CD14-positive monocyte (primary cell): Measurements from ENCODE around the gene CNTN2. TPM values are rescaled to one million over a fixed set of nuclear protein-coding genes. Genes with fewer than 3 reads are reported as not detected.

Experiments used
- DNase-seq, 3 donors: peaks; one replicate each; pipeline ENCODE4 v3.0.0-alpha.2; 2011 to 2022
- H2AFZ ChIP-seq: 2 replicates; pipeline ENCODE4 v1.6.0; 2012; ENCODE audit warnings: mild to moderate bottlenecking, low read depth, low read length, inconsistent platforms; ENCODE audit not compliant: insufficient read depth, poor library complexity, severe bottlenecking
- H3K27ac ChIP-seq, 2 donors: 1 replicate in 1 of 2; 2 replicates in 1 of 2; pipeline ENCODE4 v1.5.1; 2012 to 2013; ENCODE audit warnings: low read length in 2 of 2, control low read depth in 1 of 2, inconsistent platforms in 1 of 2, low read depth in 1 of 2, mild to moderate bottlenecking in 1 of 2
- H3K27me3 ChIP-seq, 2 donors: one replicate each; pipeline versions ENCODE4 v1.6.0 to v1.6.1; 2011 to 2013; ENCODE audit warnings: low read length in 2 of 2; ENCODE audit not compliant: control insufficient read depth in 2 of 2, insufficient read depth in 2 of 2
- H3K36me3 ChIP-seq, 2 donors: replicated peaks in 1 of 2; 1 replicate in 1 of 2; 2 replicates in 1 of 2; pipeline versions ENCODE4 v1.5.1 to v1.6.1; 2012 to 2013; ENCODE audit warnings: low read length in 2 of 2, control low read depth in 1 of 2, inconsistent platforms in 1 of 2, mild to moderate bottlenecking in 1 of 2; ENCODE audit not compliant: insufficient read depth in 2 of 2, control insufficient read depth in 1 of 2
- H3K4me1 ChIP-seq, 2 donors: 1 replicate in 1 of 2; 2 replicates in 1 of 2; pipeline versions ENCODE4 v1.5.1 to v1.6.1; 2012 to 2013; ENCODE audit warnings: low read length in 2 of 2, control low read depth in 1 of 2, inconsistent platforms in 1 of 2, mild to moderate bottlenecking in 1 of 2, moderate library complexity in 1 of 2; ENCODE audit not compliant: insufficient read depth in 2 of 2, control insufficient read depth in 1 of 2
- H3K4me2 ChIP-seq: replicated peaks from 2 replicates; pipeline ENCODE3; 2012; ENCODE audit warnings: low read length, moderate library complexity, mild to moderate bottlenecking; ENCODE audit not compliant: poor library complexity, severe bottlenecking; ENCODE audit errors: extremely low read depth
- H3K4me3 ChIP-seq, 3 experiments: fragments of 200-600 bp in 1 of 3; sonication (generic) in 1 of 3; replicated peaks in 1 of 3; 1 replicate in 2 of 3; 2 replicates in 1 of 3; pipeline ENCODE4 v1.5.1; 2011 to 2013; ENCODE audit warnings: low read length in 3 of 3, mild to moderate bottlenecking in 3 of 3, control low read depth in 2 of 3, low read depth in 2 of 3, inconsistent platforms in 1 of 3, moderate library complexity in 1 of 3
- H3K79me2 ChIP-seq: 2 replicates; pipeline ENCODE4 v1.6.0; 2012; ENCODE audit warnings: mild to moderate bottlenecking, control low read depth, inconsistent platforms, low read length, moderate library complexity; ENCODE audit not compliant: insufficient read depth
- H3K9ac ChIP-seq: 2 replicates; pipeline ENCODE4 v1.6.0; 2017; ENCODE audit warnings: low read length, mild to moderate bottlenecking; ENCODE audit not compliant: insufficient read depth, poor library complexity, severe bottlenecking
- H3K9me3 ChIP-seq, 2 donors: replicated peaks in 1 of 2; 1 replicate in 1 of 2; 2 replicates in 1 of 2; pipeline versions ENCODE4 v1.5.1 to v1.6.1; 2012 to 2013; ENCODE audit warnings: low read length in 2 of 2, control low read depth in 1 of 2; ENCODE audit not compliant: control insufficient read depth in 1 of 2, insufficient read depth in 1 of 2
- H4K20me1 ChIP-seq: 2 replicates; pipeline ENCODE4 v1.6.0; 2012; ENCODE audit warnings: mild to moderate bottlenecking, low read length, control low read depth, moderate library complexity; ENCODE audit not compliant: insufficient read depth
- H3K27ac Mint-ChIP-seq, 7 donors: one replicate each; pipeline ENCODE4 v1.8.0; 2020; ENCODE audit warnings: mild to moderate bottlenecking in 7 of 7, mixed read lengths in 7 of 7, moderate library complexity in 6 of 7, inconsistent platforms in 2 of 7
- H3K27me3 Mint-ChIP-seq, 3 donors: one replicate each; pipeline ENCODE4 v1.8.0; 2021 to 2022; ENCODE audit warnings: low read depth in 3 of 3, mild to moderate bottlenecking in 3 of 3, mixed read lengths in 3 of 3, moderate library complexity in 3 of 3, inconsistent platforms in 1 of 3
- H3K36me3 Mint-ChIP-seq, 2 donors: one replicate each; pipeline ENCODE4 v1.8.0; 2020; ENCODE audit warnings: mixed read lengths in 2 of 2, inconsistent platforms in 1 of 2, mild to moderate bottlenecking in 1 of 2
- H3K4me1 Mint-ChIP-seq: one replicate; pipeline ENCODE4 v1.8.0; 2020; ENCODE audit warnings: mild to moderate bottlenecking, mixed read lengths
- H3K4me3 Mint-ChIP-seq, 2 donors: one replicate each; pipeline ENCODE4 v1.8.0; 2020; ENCODE audit warnings: mild to moderate bottlenecking in 2 of 2, mixed read lengths in 2 of 2, moderate library complexity in 1 of 2
- H3K9me3 Mint-ChIP-seq, 7 donors: one replicate each; pipeline ENCODE4 v1.8.0; 2020 to 2022; ENCODE audit warnings: mixed read lengths in 7 of 7, mild to moderate bottlenecking in 6 of 7, moderate library complexity in 6 of 7, inconsistent platforms in 2 of 7
- WGBS: methylation state at CpG from one replicate; pipeline ENCODE4 v1.1.5; 2013; ENCODE audit warnings: missing lambda C conversion rate; ENCODE audit not compliant: insufficient coverage; 5-methylcytosine and 5-hydroxymethylcytosine counted together
- intact Hi-C, 2 donors: fragments of 100-400 bp; cut with micrococcal nuclease; formaldehyde crosslinking; loops; one replicate each; pipeline versions ENCODE4 v1.15.0 to v1.15.1; 2023
- polyA plus RNA-seq, 3 donors: library from polyadenylated mRNA; depleted of rRNA in 1 of 3; unstranded in 2 of 3; stranded (reverse) in 1 of 3; fragments of 300-500 nt in 2 of 3; fragments of >200 nt in 1 of 3; fragmentation: Illumina TruSeq in 2 of 3; gene quantifications; 1 replicate in 2 of 3; 2 replicates in 1 of 3; pipeline ENCODE4 v1.2.3, GENCODE V29; 2012 to 2021
- TF ChIP-seq, protein P1 (sequence below): fragments of 200-600 bp; IDR thresholded peaks from one replicate; pipeline ENCODE4 v1.8.0; 2022; ENCODE audit warnings: antibody characterized with exemption, mild to moderate bottlenecking

Gene CNTN2
- polyA plus RNA-seq, 3 donors = not detected

GRCh38 chr1:205025239-205025638 is 17.8 kb upstream of the CNTN2 start:
- H3K9me3 ChIP-seq = no peaks in the 10 kb centered on the region
- H3K27ac Mint-ChIP-seq = no peak overlapping the region
- H3K79me2 ChIP-seq = no peaks in the 10 kb centered on the region
- no peaks in the 10 kb centered on the region for H3K36me3 Mint-ChIP-seq
- intact Hi-C loops = no loop called here
- no peaks in the 10 kb centered on the region for H4K20me1 ChIP-seq
- DNase-seq = no peak
- H2AFZ ChIP-seq = no peak overlapping the region
- H3K4me1 ChIP-seq = no peaks in the 10 kb centered on the region
- 96% methylated on average over 13 of the region's 16 CpGs for WGBS
- no peak overlapping the region for H3K27ac ChIP-seq
- no peak overlapping the region for H3K9ac ChIP-seq
- peaks cover 0 to 6% (median 3%) of the 10 kb centered on the region in 3 donors for H3K27me3 Mint-ChIP-seq
- no peak overlapping the region for H3K4me3 ChIP-seq
- no peaks in the 10 kb centered on the region for H3K27me3 ChIP-seq
- no peaks in the 10 kb centered on the region for H3K4me1 Mint-ChIP-seq
- no peaks in the 10 kb centered on the region for H3K9me3 Mint-ChIP-seq
- no peak overlapping the region for H3K4me2 ChIP-seq
- TF ChIP-seq, protein P1, sequence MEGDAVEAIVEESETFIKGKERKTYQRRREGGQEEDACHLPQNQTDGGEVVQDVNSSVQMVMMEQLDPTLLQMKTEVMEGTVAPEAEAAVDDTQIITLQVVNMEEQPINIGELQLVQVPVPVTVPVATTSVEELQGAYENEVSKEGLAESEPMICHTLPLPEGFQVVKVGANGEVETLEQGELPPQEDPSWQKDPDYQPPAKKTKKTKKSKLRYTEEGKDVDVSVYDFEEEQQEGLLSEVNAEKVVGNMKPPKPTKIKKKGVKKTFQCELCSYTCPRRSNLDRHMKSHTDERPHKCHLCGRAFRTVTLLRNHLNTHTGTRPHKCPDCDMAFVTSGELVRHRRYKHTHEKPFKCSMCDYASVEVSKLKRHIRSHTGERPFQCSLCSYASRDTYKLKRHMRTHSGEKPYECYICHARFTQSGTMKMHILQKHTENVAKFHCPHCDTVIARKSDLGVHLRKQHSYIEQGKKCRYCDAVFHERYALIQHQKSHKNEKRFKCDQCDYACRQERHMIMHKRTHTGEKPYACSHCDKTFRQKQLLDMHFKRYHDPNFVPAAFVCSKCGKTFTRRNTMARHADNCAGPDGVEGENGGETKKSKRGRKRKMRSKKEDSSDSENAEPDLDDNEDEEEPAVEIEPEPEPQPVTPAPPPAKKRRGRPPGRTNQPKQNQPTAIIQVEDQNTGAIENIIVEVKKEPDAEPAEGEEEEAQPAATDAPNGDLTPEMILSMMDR = no peak
- no peak overlapping the region for H3K4me3 Mint-ChIP-seq
- H3K36me3 ChIP-seq = no peaks in the 10 kb centered on the region

DNA sequence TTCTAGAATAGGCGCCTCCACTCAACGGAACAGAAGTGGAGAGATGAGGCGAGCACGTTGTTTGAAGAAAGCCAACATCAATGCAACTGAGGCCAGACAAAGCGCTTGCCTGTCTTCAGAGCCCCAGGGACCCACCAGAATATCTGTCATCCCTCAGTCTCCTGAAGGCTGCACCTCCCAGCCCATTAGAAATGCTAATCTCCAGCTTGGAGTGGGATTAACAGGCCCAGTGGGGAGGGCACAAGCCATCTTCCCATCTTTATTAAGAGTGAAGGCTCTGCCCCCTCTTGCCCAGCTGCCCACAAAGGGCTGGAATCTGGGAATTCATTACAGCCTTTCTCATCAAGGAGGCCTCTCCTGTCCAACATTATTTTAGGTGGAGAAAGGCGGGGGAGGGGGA is 16.8 kb upstream of the CNTN2 start:
- H3K36me3 ChIP-seq = no peaks in the 10 kb centered on the region
- no peak overlapping the region for H3K27ac ChIP-seq
- peaks cover 0 to 6% (median 2%) of the 10 kb centered on the region in 3 donors for H3K27me3 Mint-ChIP-seq
- no peaks in the 10 kb centered on the region for H3K4me1 Mint-ChIP-seq
- H3K4me2 ChIP-seq = no peak overlapping the region
- no peak overlapping the region for H3K4me3 ChIP-seq
- no peaks in the 10 kb centered on the region for H3K9me3 ChIP-seq
- whole genome bisulfite sequencing = 98% methylated on average over 5 of the region's 6 CpGs
- H3K9ac ChIP-seq = no peak overlapping the region
- no peak overlapping the region for H3K4me3 Mint-ChIP-seq
- no peaks in the 10 kb centered on the region for H4K20me1 ChIP-seq
- no peaks in the 10 kb centered on the region for H3K79me2 ChIP-seq
- no peaks in the 10 kb centered on the region for H3K27me3 ChIP-seq
- no peak for DNase-seq
- H3K36me3 Mint-ChIP-seq = no peaks in the 10 kb centered on the region
- TF ChIP-seq, protein P1 = no peak
- intact Hi-C loops = no loop called here
- no peaks in the 10 kb centered on the region for H3K4me1 ChIP-seq
- no peak overlapping the region for H2AFZ ChIP-seq
- no peak overlapping the region for H3K27ac Mint-ChIP-seq
- H3K9me3 Mint-ChIP-seq = no peaks in the 10 kb centered on the region
